ENCODE measurements around the gene ADCY3. TPM values are rescaled to one million over a fixed set of nuclear protein-coding genes. Genes with fewer than 3 reads are reported as not detected.

Gene ADCY3
- polyA plus RNA-seq, 1 donor (not counting 4 experiments of a cell fraction or from before 2014, with no cell fraction given): 33.2 TPM

DNA sequence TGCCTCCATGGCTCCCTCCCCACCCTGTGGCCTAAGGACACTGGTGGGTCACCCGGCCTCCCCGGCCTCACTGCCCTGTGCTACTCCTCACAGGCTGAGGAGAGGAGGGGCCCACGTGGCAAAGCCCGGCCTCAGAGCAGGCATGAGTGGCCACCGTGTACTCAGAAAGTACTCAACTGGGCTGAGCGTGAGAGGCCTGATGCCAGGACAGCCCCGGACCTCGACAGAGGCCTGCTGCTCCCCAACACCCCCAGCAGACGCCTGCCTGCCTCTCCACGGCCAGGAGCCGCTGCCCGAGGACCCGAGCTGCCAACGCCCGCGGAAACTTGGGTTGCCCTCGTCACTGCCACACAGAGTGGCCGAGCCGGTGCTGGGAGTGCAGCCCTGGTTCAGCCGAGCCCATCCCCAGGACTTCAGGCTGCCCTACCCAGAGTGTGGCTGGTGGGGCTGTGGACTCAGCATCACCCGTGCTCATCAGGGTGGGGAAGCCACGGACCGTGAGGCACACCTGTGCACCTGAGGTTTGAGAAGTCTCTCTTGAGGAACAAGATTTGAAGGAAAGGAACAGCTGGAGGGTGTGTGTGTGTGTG lies 67.5 kb downstream of the ADCY3 start:
- Histone ChIP-seq H3K4me3 (ENCODE audit: control insufficient read depth in 2 of 3, extremely low read depth in 1 of 3, insufficient read depth in 2 of 3, low read depth in 1 of 3, low read length in 3 of 3) (no peak overlapping the region), H3K9me3 (ENCODE audit: control insufficient read depth, low read depth, low read length) (no peaks in the 10 kb centered on the region), H3K4me2 (ENCODE audit: control insufficient read depth, extremely low read depth, insufficient read depth, low read depth, low read length) (no peak overlapping the region), H3K9ac (ENCODE audit: control insufficient read depth, extremely low read depth, insufficient read depth, low read length) (no peak overlapping the region), H3K27ac (ENCODE audit: control insufficient read depth, insufficient read depth, low read length) (no peak overlapping the region), H3K4me1 (ENCODE audit: control insufficient read depth, extremely low read depth, insufficient read depth, low read length) (no peaks in the 10 kb centered on the region), H3K36me3 (ENCODE audit: control insufficient read depth in 2 of 2, extremely low read depth in 1 of 2, insufficient read depth in 2 of 2, low read length in 2 of 2) (no peaks in the 10 kb centered on the region), H3K27me3 (ENCODE audit: control insufficient read depth, extremely low read depth, insufficient read depth, low read length) (no peaks in the 10 kb centered on the region), H3K79me2 (ENCODE audit: control insufficient read depth, insufficient read depth, low read length) (no peaks in the 10 kb centered on the region), H3K9me1 (ENCODE audit: control insufficient read depth, extremely low read depth, insufficient read depth, low read length) (no peaks in the 10 kb centered on the region), H4K20me1 (ENCODE audit: control insufficient read depth, extremely low read depth, insufficient read depth, low read length) (no peaks in the 10 kb centered on the region), H2AFZ (ENCODE audit: control insufficient read depth, low read length) (no peak overlapping the region)
- dilution Hi-C loops (cut with MboI; ENCODE audit: extremely low pct_ligation_motif_present, low sequenced_read_pairs): no loop called here
- no peak for DNase-seq (ENCODE audit: low read depth, low spot score)
- no peak for FAIRE-seq
- TF ChIP-seq, protein P1, sequence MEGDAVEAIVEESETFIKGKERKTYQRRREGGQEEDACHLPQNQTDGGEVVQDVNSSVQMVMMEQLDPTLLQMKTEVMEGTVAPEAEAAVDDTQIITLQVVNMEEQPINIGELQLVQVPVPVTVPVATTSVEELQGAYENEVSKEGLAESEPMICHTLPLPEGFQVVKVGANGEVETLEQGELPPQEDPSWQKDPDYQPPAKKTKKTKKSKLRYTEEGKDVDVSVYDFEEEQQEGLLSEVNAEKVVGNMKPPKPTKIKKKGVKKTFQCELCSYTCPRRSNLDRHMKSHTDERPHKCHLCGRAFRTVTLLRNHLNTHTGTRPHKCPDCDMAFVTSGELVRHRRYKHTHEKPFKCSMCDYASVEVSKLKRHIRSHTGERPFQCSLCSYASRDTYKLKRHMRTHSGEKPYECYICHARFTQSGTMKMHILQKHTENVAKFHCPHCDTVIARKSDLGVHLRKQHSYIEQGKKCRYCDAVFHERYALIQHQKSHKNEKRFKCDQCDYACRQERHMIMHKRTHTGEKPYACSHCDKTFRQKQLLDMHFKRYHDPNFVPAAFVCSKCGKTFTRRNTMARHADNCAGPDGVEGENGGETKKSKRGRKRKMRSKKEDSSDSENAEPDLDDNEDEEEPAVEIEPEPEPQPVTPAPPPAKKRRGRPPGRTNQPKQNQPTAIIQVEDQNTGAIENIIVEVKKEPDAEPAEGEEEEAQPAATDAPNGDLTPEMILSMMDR (optimal IDR thresholded peaks at IDR 0.05 in 1 of 3, IDR thresholded peaks at IDR 0.05 in 1 of 3, conservative IDR thresholded peaks at IDR 0.05 in 1 of 3; ENCODE audit: extremely low read depth in 1 of 3, insufficient read depth in 2 of 3, low read length in 3 of 3): no peak
- TF ChIP-seq EZH2 (IDR thresholded peaks at IDR 0.05; ENCODE audit: low read length): no peak

DNA sequence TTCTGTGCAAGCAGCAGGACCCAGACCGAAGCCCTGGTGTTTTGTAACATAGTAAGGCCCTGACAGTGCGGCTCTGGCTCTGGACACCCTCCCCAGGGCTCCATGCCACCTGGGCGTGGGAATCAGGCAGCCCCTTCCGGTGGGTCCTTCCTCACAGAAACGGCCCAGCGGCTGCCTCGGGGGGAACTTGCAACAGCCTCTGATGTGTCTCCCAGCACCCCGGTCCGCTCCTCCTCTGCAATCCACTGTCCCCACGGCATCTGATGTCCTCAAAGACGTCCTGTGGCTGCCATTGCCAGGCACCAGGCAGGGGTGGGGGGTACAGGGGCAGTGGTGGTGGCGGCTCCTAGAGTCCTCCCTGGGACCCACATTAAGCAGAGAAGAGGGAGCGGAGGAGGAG lies 68.0 kb downstream of the ADCY3 start:
- H3K27ac ChIP-seq (ENCODE audit: control insufficient read depth, insufficient read depth, low read length): no peak overlapping the region
- dilution Hi-C loops (cut with MboI; ENCODE audit: extremely low pct_ligation_motif_present, low sequenced_read_pairs): no loop called here
- FAIRE-seq: no peak

More for the DNA sequence above, 68.0 kb downstream of the ADCY3 start:
- Histone ChIP-seq H4K20me1 (ENCODE audit: control insufficient read depth, extremely low read depth, insufficient read depth, low read length) (no peaks in the 10 kb centered on the region), H3K9ac (ENCODE audit: control insufficient read depth, extremely low read depth, insufficient read depth, low read length) (no peak overlapping the region), H3K9me3 (ENCODE audit: control insufficient read depth, low read depth, low read length) (no peaks in the 10 kb centered on the region), H3K9me1 (ENCODE audit: control insufficient read depth, extremely low read depth, insufficient read depth, low read length) (no peaks in the 10 kb centered on the region), H3K4me2 (ENCODE audit: control insufficient read depth, extremely low read depth, insufficient read depth, low read depth, low read length) (no peak overlapping the region), H3K36me3 (ENCODE audit: control insufficient read depth in 2 of 2, extremely low read depth in 1 of 2, insufficient read depth in 2 of 2, low read length in 2 of 2) (no peaks in the 10 kb centered on the region), H3K4me3 (ENCODE audit: control insufficient read depth in 2 of 3, extremely low read depth in 1 of 3, insufficient read depth in 2 of 3, low read depth in 1 of 3, low read length in 3 of 3) (no peak overlapping the region), H3K27me3 (ENCODE audit: control insufficient read depth, extremely low read depth, insufficient read depth, low read length) (no peaks in the 10 kb centered on the region), H2AFZ (ENCODE audit: control insufficient read depth, low read length) (no peak overlapping the region), H3K79me2 (ENCODE audit: control insufficient read depth, insufficient read depth, low read length) (no peaks in the 10 kb centered on the region), H3K4me1 (ENCODE audit: control insufficient read depth, extremely low read depth, insufficient read depth, low read length) (no peaks in the 10 kb centered on the region)
- no peak for TF ChIP-seq EZH2 (IDR thresholded peaks at IDR 0.05; ENCODE audit: low read length)
- TF ChIP-seq, protein P1 (optimal IDR thresholded peaks at IDR 0.05 in 1 of 3, IDR thresholded peaks at IDR 0.05 in 1 of 3, conservative IDR thresholded peaks at IDR 0.05 in 1 of 3; ENCODE audit: extremely low read depth in 1 of 3, insufficient read depth in 2 of 3, low read length in 3 of 3): no peak
- DNase-seq (ENCODE audit: low read depth, low spot score): no peak

All from keratinocyte (primary cell).